Endodermal cell (in vitro differentiated cells): ENCODE measurements around the gene ENPEP. TPM values are rescaled to one million over a fixed set of nuclear protein-coding genes. Genes with fewer than 3 reads are reported as not detected.
"Not testable (repeated sequence)": the region's sequence is repeated elsewhere in the genome, so short reads cannot be mapped to it uniquely, and the experiment has no call there.

ENCODE experiments used
- DNase-seq: peaks from one replicate; pipeline ENCODE4 v3.0.0-alpha.2; 2017
- H3K27ac ChIP-seq: 2 replicates; pipeline ENCODE4 v1.5.1; 2013; ENCODE audit warnings: mild to moderate bottlenecking, low read depth, low read length, moderate library complexity
- H3K27me3 ChIP-seq: 2 replicates; pipeline ENCODE4 v1.6.1; 2013; ENCODE audit warnings: mild to moderate bottlenecking, low read length, moderate library complexity; ENCODE audit not compliant: insufficient read depth, control insufficient read depth, poor library complexity, severe bottlenecking
- H3K36me3 ChIP-seq: 2 replicates; pipeline ENCODE4 v1.7.0; 2013; ENCODE audit warnings: mild to moderate bottlenecking, low read length, moderate library complexity; ENCODE audit not compliant: control insufficient read depth, insufficient read depth
- H3K4me1 ChIP-seq: one replicate; pipeline ENCODE4 v1.7.0; 2013; ENCODE audit warnings: low read length; ENCODE audit not compliant: control insufficient read depth, insufficient read depth
- H3K4me3 ChIP-seq: 2 replicates; pipeline ENCODE4 v1.5.1; 2013; ENCODE audit warnings: mild to moderate bottlenecking, low read length, moderate library complexity
- H3K9ac ChIP-seq: 2 replicates; pipeline ENCODE4 v1.6.1; 2013; ENCODE audit warnings: mild to moderate bottlenecking, low read length, moderate library complexity; ENCODE audit not compliant: poor library complexity, severe bottlenecking; ENCODE audit errors: extremely low read depth
- H3K9me3 ChIP-seq: 2 replicates; pipeline ENCODE4 v1.6.1; 2013; ENCODE audit warnings: mild to moderate bottlenecking, low read length, moderate library complexity; ENCODE audit not compliant: control insufficient read depth
- H3K27ac Mint-ChIP-seq: 2 replicates; pipeline ENCODE4 v1.8.0; 2020; ENCODE audit warnings: mixed read lengths
- H3K27me3 Mint-ChIP-seq: 2 replicates; pipeline ENCODE4 v1.8.0; 2021; ENCODE audit warnings: mild to moderate bottlenecking, mixed read lengths; ENCODE audit not compliant: insufficient read depth
- H3K36me3 Mint-ChIP-seq: 2 replicates; pipeline ENCODE4 v1.8.0; 2020; ENCODE audit warnings: low read depth, mixed read lengths
- H3K4me1 Mint-ChIP-seq: 2 replicates; pipeline ENCODE4 v1.8.0; 2020; ENCODE audit warnings: mixed read lengths
- H3K4me3 Mint-ChIP-seq: 2 replicates; pipeline ENCODE4 v1.8.0; 2020; ENCODE audit warnings: mild to moderate bottlenecking, moderate library complexity, mixed read lengths
- H3K9me3 Mint-ChIP-seq: 2 replicates; pipeline ENCODE4 v1.8.0; 2020; ENCODE audit warnings: mild to moderate bottlenecking, mixed read lengths
- CTCF ChIP-seq: fragments of 200-600 bp; sonication (generic); conservative IDR thresholded peaks from 2 replicates; pipeline ENCODE4 v1.5.0; 2021; ENCODE audit warnings: antibody characterized with exemption, mild to moderate bottlenecking
- WGBS, 2 experiments: methylation state at CpG; one replicate each; pipeline versions ENCODE4 v1.1.5 to v1.1.7; 2013; ENCODE audit warnings: missing lambda C conversion rate in 2 of 2, mixed read lengths in 1 of 2; ENCODE audit not compliant: insufficient coverage in 1 of 2, insufficient read length in 1 of 2; 5-methylcytosine and 5-hydroxymethylcytosine counted together
- total RNA-seq, 2 donors: library from RNA; stranded (reverse); fragmentation: NEBNext Ultra II Directional in 1 of 2; extraction: Animal tissue kit (Norgen Biotek cat#: 25700) in 1 of 2; gene quantifications; 2 replicates in 1 of 2; 3 replicates in 1 of 2; pipeline ENCODE4 v1.2.1, GENCODE V29; 2021

ENPEP gene
- total RNA-seq, 2 donors from 2014 or later: 4.6 to 9.4 TPM

- Mint-ChIP-seq H3K36me3 (peaks cover 2% of the 10 kb centered on the region), H3K9me3 (no peaks in the 10 kb centered on the region), H3K4me3 (no peak overlapping the region), H3K4me1 (no peaks in the 10 kb centered on the region), H3K27me3 (no peaks in the 10 kb centered on the region), H3K27ac (no peak overlapping the region)
- no peak overlapping the region for H3K27ac ChIP-seq
- WGBS, 2 experiments: 93 to 94% methylated on average over 5 to 6 of the region's 6 CpGs
- no peak for TF ChIP-seq CTCF
- H3K4me1 ChIP-seq: no peaks in the 10 kb centered on the region
- no peaks in the 10 kb centered on the region for H3K9me3 ChIP-seq
- no peaks in the 10 kb centered on the region for H3K27me3 ChIP-seq
- no peak for DNase-seq
- no peak overlapping the region for H3K9ac ChIP-seq
- H3K36me3 ChIP-seq: no peaks in the 10 kb centered on the region
- H3K4me3 ChIP-seq: no peak overlapping the region
Observed at GRCh38 chr4:110567214-110567613, 91.3 kb downstream of the ENPEP start.

GRCh38 chr4:110576696-110577095, 100.7 kb downstream of the ENPEP start:
- not testable (repeated sequence) for DNase-seq, H3K27ac ChIP-seq, H3K36me3 Mint-ChIP-seq, H3K36me3 ChIP-seq, H3K27me3 Mint-ChIP-seq, H3K9me3 Mint-ChIP-seq, H3K4me3 ChIP-seq, H3K9me3 ChIP-seq, H3K27me3 ChIP-seq, H3K4me1 ChIP-seq, H3K4me3 Mint-ChIP-seq, H3K27ac Mint-ChIP-seq, H3K9ac ChIP-seq, H3K4me1 Mint-ChIP-seq
- WGBS, 2 experiments: 92 to 97% methylated on average over 2 of the region's 2 CpGs

GRCh38 chr4:110586131-110586850, 110.3 kb downstream of the ENPEP start:
- DNase-seq: no peak
- H3K27me3 Mint-ChIP-seq: no peaks in the 10 kb centered on the region

More at GRCh38 chr4:110586131-110586850, 110.3 kb downstream of the ENPEP start:
- H3K27ac Mint-ChIP-seq: no peak overlapping the region
- Histone ChIP-seq H3K9me3 (no peaks in the 10 kb centered on the region), H3K27me3 (no peaks in the 10 kb centered on the region), H3K4me1 (no peaks in the 10 kb centered on the region), H3K27ac (no peak overlapping the region), H3K4me3 (no peak overlapping the region), H3K36me3 (no peaks in the 10 kb centered on the region), H3K9ac (no peak overlapping the region)
- 65 to 89% methylated on average over 2 to 6 of the region's 7 CpGs for WGBS, 2 experiments
- peaks cover 3% of the 10 kb centered on the region for H3K36me3 Mint-ChIP-seq
- no peaks in the 10 kb centered on the region for H3K9me3 Mint-ChIP-seq
- H3K4me3 Mint-ChIP-seq: no peak overlapping the region
- H3K4me1 Mint-ChIP-seq: no peaks in the 10 kb centered on the region
- peak; percentile 74 for TF ChIP-seq CTCF
